Karpas-422 (cell line): ENCODE results near the gene C8B. TPM values are rescaled to one million over a fixed set of nuclear protein-coding genes. Genes with fewer than 3 reads are reported as not detected.

ENCODE experiments used
- DNase-seq: peaks from one replicate; pipeline ENCODE4 v3.0.0-alpha.2; 2015
- H2AFZ ChIP-seq: fragments of 200-600 bp; sonication (generic); 2 replicates; pipeline ENCODE4 v1.6.1; 2014; ENCODE audit warnings: antibody characterized with exemption, low read length, mixed read lengths
- H3K27ac ChIP-seq: fragments of 200-600 bp; sonication (generic); 2 replicates; pipeline ENCODE4 v1.5.1; 2014; ENCODE audit warnings: mild to moderate bottlenecking, low read length, moderate library complexity
- H3K27me3 ChIP-seq: fragments of 200-600 bp; sonication (generic); 2 replicates; pipeline ENCODE4 v1.6.1; 2014; ENCODE audit warnings: low read length, mixed read lengths
- H3K36me3 ChIP-seq: fragments of 200-600 bp; sonication (generic); 2 replicates; pipeline ENCODE4 v1.6.1; 2014; ENCODE audit warnings: low read length, mixed read lengths; ENCODE audit not compliant: insufficient read depth
- H3K4me1 ChIP-seq: fragments of 200-600 bp; sonication (generic); 2 replicates; pipeline ENCODE4 v1.6.1; 2014; ENCODE audit warnings: mild to moderate bottlenecking, low read length, mixed read lengths
- H3K4me2 ChIP-seq: fragments of 200-600 bp; sonication (generic); 2 replicates; pipeline ENCODE4 v1.6.1; 2014; ENCODE audit warnings: low read length, low read depth, mild to moderate bottlenecking; ENCODE audit not compliant: poor library complexity, severe bottlenecking
- H3K4me3 ChIP-seq: fragments of 200-600 bp; sonication (generic); 2 replicates; pipeline ENCODE4 v1.5.1; 2014; ENCODE audit warnings: mild to moderate bottlenecking, antibody characterized with exemption, low read length, mixed read lengths
- H3K79me2 ChIP-seq: fragments of 200-600 bp; sonication (generic); 2 replicates; pipeline ENCODE4 v1.6.1; 2014; ENCODE audit warnings: mild to moderate bottlenecking, low read length, mixed read lengths
- H3K9ac ChIP-seq: fragments of 200-600 bp; sonication (generic); 2 replicates; pipeline ENCODE4 v1.6.0; 2014; ENCODE audit warnings: low read length
- H3K9me2 ChIP-seq: fragments of 200-600 bp; sonication (generic), shearing (Covaris generic); replicated peaks from 2 replicates; pipeline ENCODE4 v1.6.0; 2014; ENCODE audit warnings: mild to moderate bottlenecking, low read length, moderate library complexity; ENCODE audit not compliant: insufficient read depth
- H3K9me3 ChIP-seq: fragments of 300-700, 200-600 bp; sonication (generic); 2 replicates; pipeline ENCODE4 v1.6.1; 2014; ENCODE audit warnings: low read length, mixed read lengths
- H4K20me1 ChIP-seq: fragments of 200-600 bp; sonication (generic); 2 replicates; pipeline ENCODE4 v1.6.1; 2014; ENCODE audit warnings: mild to moderate bottlenecking, antibody characterized with exemption, low read length, low read depth; ENCODE audit not compliant: insufficient read depth
- total RNA-seq: library from RNA; depleted of rRNA; stranded (reverse); fragments of >200 nt; shearing (Covaris generic); gene quantifications from 2 replicates; pipeline ENCODE4 v1.2.3, GENCODE V29; 2014; ENCODE audit warnings: low replicate concordance

C8B gene
- total RNA-seq, 1 experiment from 2014 or later = not detected

- no peaks in the 10 kb centered on the region for H3K9me2 ChIP-seq
- no peak overlapping the region for H3K9ac ChIP-seq
- no peak overlapping the region for H3K4me2 ChIP-seq
- no peaks in the 10 kb centered on the region for H3K79me2 ChIP-seq
- DNase-seq = no peak
- no peak overlapping the region for H2AFZ ChIP-seq
- H3K4me1 ChIP-seq = no peaks in the 10 kb centered on the region
- H3K4me3 ChIP-seq = no peak overlapping the region
- H3K36me3 ChIP-seq = no peaks in the 10 kb centered on the region
- no peaks in the 10 kb centered on the region for H3K9me3 ChIP-seq
- no peak overlapping the region for H3K27ac ChIP-seq
- no peaks in the 10 kb centered on the region for H4K20me1 ChIP-seq
- H3K27me3 ChIP-seq = no peaks in the 10 kb centered on the region
These were observed 42.6 kb downstream of the C8B start for GRCh38 chr1:56923201-56923600.

DNA sequence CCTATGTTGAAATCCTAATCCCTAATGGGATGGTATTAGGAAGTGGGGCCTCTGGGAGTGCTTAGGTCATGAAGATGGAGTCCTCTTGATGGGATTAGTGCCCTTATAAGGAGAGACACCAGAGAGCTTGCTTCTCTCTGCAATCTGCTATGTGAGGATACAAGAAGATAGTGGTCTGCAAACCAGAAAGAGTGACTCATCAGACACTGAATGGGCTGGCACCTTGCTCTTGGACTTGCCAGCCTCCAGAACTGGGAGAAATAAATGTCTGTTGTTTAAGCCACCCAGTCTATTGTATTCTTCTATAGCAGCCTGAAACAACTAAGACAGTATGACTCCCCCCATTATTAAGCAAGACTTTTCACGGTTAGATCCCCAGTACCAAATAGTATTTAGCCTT, 43.3 kb downstream of the C8B start:
- no peaks in the 10 kb centered on the region for H3K4me1 ChIP-seq
- no peak for DNase-seq
- no peaks in the 10 kb centered on the region for H3K9me2 ChIP-seq
- no peaks in the 10 kb centered on the region for H3K9me3 ChIP-seq
- no peaks in the 10 kb centered on the region for H3K27me3 ChIP-seq
- H3K79me2 ChIP-seq = no peaks in the 10 kb centered on the region
- H3K4me3 ChIP-seq = no peak overlapping the region
- no peaks in the 10 kb centered on the region for H4K20me1 ChIP-seq
- H3K27ac ChIP-seq = no peak overlapping the region
- no peak overlapping the region for H2AFZ ChIP-seq
- no peak overlapping the region for H3K4me2 ChIP-seq
- H3K9ac ChIP-seq = no peak overlapping the region
- H3K36me3 ChIP-seq = no peaks in the 10 kb centered on the region

GRCh38 chr1:56922070-56922469, 43.7 kb downstream of the C8B start:
- Histone ChIP-seq H3K4me1 (no peaks in the 10 kb centered on the region), H3K4me3 (no peak overlapping the region), H3K9ac (no peak overlapping the region), H4K20me1 (no peaks in the 10 kb centered on the region), H3K27me3 (no peaks in the 10 kb centered on the region), H2AFZ (no peak overlapping the region), H3K9me2 (no peaks in the 10 kb centered on the region), H3K27ac (no peak overlapping the region), H3K4me2 (no peak overlapping the region), H3K79me2 (no peaks in the 10 kb centered on the region), H3K36me3 (no peaks in the 10 kb centered on the region), H3K9me3 (no peaks in the 10 kb centered on the region)
- DNase-seq = peak; percentile 70

GRCh38 chr1:56921479-56921878, 44.3 kb downstream of the C8B start:
- Histone ChIP-seq H3K4me1 (no peaks in the 10 kb centered on the region), H4K20me1 (no peaks in the 10 kb centered on the region), H3K4me2 (no peak overlapping the region), H3K9me3 (no peaks in the 10 kb centered on the region), H2AFZ (no peak overlapping the region), H3K9me2 (no peaks in the 10 kb centered on the region), H3K27ac (no peak overlapping the region), H3K36me3 (no peaks in the 10 kb centered on the region), H3K79me2 (no peaks in the 10 kb centered on the region), H3K9ac (no peak overlapping the region), H3K27me3 (no peaks in the 10 kb centered on the region), H3K4me3 (no peak overlapping the region)
- DNase-seq = no peak

DNA sequence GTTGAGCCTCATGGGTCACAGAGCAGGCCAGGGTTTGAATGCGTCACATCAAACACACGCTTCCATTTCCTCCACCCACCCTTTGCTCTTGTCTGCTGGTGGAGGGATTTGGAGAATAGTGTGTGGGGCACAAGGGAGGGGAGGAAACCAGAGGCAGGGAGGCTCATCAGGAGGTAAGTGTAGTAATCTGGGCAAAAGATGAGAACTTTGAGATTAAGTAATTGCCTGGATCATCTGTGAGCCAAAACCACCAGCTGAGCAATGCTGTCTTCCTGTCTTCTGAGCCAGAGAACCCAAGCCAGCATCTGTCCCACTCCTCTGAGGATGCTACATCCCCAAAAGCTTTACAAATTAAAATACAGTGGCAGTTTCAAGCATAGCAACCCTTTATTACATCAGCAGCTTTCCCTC, 45.2 kb downstream of the C8B start:
- no peak overlapping the region for H3K9ac ChIP-seq
- no peaks in the 10 kb centered on the region for H3K9me3 ChIP-seq
- no peaks in the 10 kb centered on the region for H3K9me2 ChIP-seq
- no peak overlapping the region for H3K4me3 ChIP-seq
- H3K36me3 ChIP-seq = no peaks in the 10 kb centered on the region
- no peaks in the 10 kb centered on the region for H3K4me1 ChIP-seq
- H3K4me2 ChIP-seq = no peak overlapping the region
- no peak overlapping the region for H2AFZ ChIP-seq
- no peaks in the 10 kb centered on the region for H3K79me2 ChIP-seq
- no peaks in the 10 kb centered on the region for H3K27me3 ChIP-seq
- DNase-seq = no peak
- H3K27ac ChIP-seq = no peak overlapping the region
- H4K20me1 ChIP-seq = no peaks in the 10 kb centered on the region

GRCh38 chr1:56917356-56917755, 48.5 kb downstream of the C8B start:
- Histone ChIP-seq H3K79me2 (no peaks in the 10 kb centered on the region), H2AFZ (no peak overlapping the region), H3K9me2 (no peaks in the 10 kb centered on the region), H3K9me3 (no peaks in the 10 kb centered on the region), H3K4me3 (no peak overlapping the region), H3K4me1 (no peaks in the 10 kb centered on the region), H3K4me2 (no peak overlapping the region), H3K27me3 (no peaks in the 10 kb centered on the region), H4K20me1 (no peaks in the 10 kb centered on the region), H3K9ac (no peak overlapping the region), H3K36me3 (no peaks in the 10 kb centered on the region), H3K27ac (no peak overlapping the region)
- DNase-seq = no peak

- no peaks in the 10 kb centered on the region for H3K4me1 ChIP-seq
- H3K4me3 ChIP-seq = no peak overlapping the region
- no peak overlapping the region for H3K9ac ChIP-seq
These were observed 49.2 kb downstream of the C8B start for GRCh38 chr1:56916630-56917029.

DNA sequence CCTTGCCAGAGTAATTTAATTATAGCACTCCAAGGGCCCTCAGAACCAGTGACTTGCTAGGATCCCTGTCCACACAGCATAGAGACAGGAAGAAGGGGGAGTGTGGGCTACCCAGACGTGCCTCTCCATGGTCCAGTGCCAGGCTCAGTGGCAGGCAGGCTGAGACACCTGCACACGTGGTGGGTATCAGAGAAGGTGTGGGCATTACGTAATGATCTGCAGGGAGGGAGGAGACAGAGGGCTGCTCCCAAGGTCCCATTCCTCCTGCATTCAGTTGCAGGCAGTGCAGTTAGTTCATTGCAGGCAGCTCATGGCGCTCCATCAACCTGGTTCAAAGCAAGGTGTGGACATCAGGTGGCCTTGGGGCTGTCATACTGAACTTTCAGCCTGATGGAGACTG, 49.9 kb downstream of the C8B start:
- H3K9me3 ChIP-seq = no peaks in the 10 kb centered on the region
- H2AFZ ChIP-seq = no peak overlapping the region
- no peak overlapping the region for H3K27ac ChIP-seq
- no peak overlapping the region for H3K4me3 ChIP-seq
- H3K9ac ChIP-seq = no peak overlapping the region
- no peak overlapping the region for H3K4me2 ChIP-seq
- no peak for DNase-seq
- H3K4me1 ChIP-seq = no peaks in the 10 kb centered on the region
- no peaks in the 10 kb centered on the region for H3K36me3 ChIP-seq
- H3K9me2 ChIP-seq = no peaks in the 10 kb centered on the region
- no peaks in the 10 kb centered on the region for H3K79me2 ChIP-seq
- H4K20me1 ChIP-seq = no peaks in the 10 kb centered on the region
- H3K27me3 ChIP-seq = no peaks in the 10 kb centered on the region

More at GRCh38 chr1:56916630-56917029, 49.2 kb downstream of the C8B start:
- Histone ChIP-seq H2AFZ (no peak overlapping the region), H3K79me2 (no peaks in the 10 kb centered on the region), H4K20me1 (no peaks in the 10 kb centered on the region), H3K9me3 (no peaks in the 10 kb centered on the region), H3K4me2 (no peak overlapping the region), H3K27ac (no peak overlapping the region), H3K27me3 (no peaks in the 10 kb centered on the region), H3K9me2 (no peaks in the 10 kb centered on the region), H3K36me3 (no peaks in the 10 kb centered on the region)
- DNase-seq = no peak

- Histone ChIP-seq H3K27ac (no peak overlapping the region), H3K9me3 (no peaks in the 10 kb centered on the region), H3K27me3 (no peaks in the 10 kb centered on the region), H3K79me2 (no peaks in the 10 kb centered on the region), H4K20me1 (no peaks in the 10 kb centered on the region), H3K9ac (no peak overlapping the region), H2AFZ (no peak overlapping the region), H3K4me1 (no peaks in the 10 kb centered on the region), H3K36me3 (no peaks in the 10 kb centered on the region), H3K4me2 (no peak overlapping the region), H3K9me2 (no peaks in the 10 kb centered on the region), H3K4me3 (no peak overlapping the region)
- no peak for DNase-seq
These were observed 53.5 kb downstream of the C8B start for GRCh38 chr1:56912325-56912724.
